HEK293 (cell line): Measurements from ENCODE around the gene LMCD1.

ENCODE experiments used
- CTCF ChIA-PET: fragments of 350-600 bp; formaldehyde crosslinking; extraction: SDS; loops from one replicate; lab custom pipeline; 2021; ENCODE audit warnings: antibody characterized with exemption; lab: Yijun Ruan, JAX
- POLR2A ChIA-PET: fragments of 300-600 bp; formaldehyde crosslinking; extraction: SDS; loops from one replicate; lab custom pipeline; 2020; ENCODE audit warnings: antibody characterized with exemption, inconsistent platforms; lab: Yijun Ruan, JAX
- H3K27ac ChIP-seq: fragments of 200-500 bp; sonication (Bioruptor generic); 2 replicates; pipeline ENCODE4 v1.5.1; 2014; ENCODE audit warnings: low read depth, low read length, control low read depth, inconsistent platforms; ENCODE audit errors: extremely low read depth
- H3K36me3 ChIP-seq, 2 experiments: fragments of 200-500 bp in 1 of 2; sonication (Bioruptor generic) in 1 of 2; 1 replicate in 1 of 2; 2 replicates in 1 of 2; pipeline ENCODE4 v1.5.1; 2014 to 2017; ENCODE audit warnings: inconsistent platforms in 2 of 2, low read length in 2 of 2; ENCODE audit not compliant: control insufficient read depth in 2 of 2, insufficient read depth in 1 of 2
- H3K4me1 ChIP-seq: fragments of 200-500 bp; sonication (Bioruptor generic); 2 replicates; pipeline ENCODE4 v1.5.1; 2014; ENCODE audit warnings: mild to moderate bottlenecking, low read length, inconsistent platforms; ENCODE audit not compliant: control insufficient read depth, insufficient read depth
- H3K4me3 ChIP-seq: 2 replicates; pipeline ENCODE4 v1.5.1; 2011; ENCODE audit warnings: low read depth, mild to moderate bottlenecking, control low read depth, low read length, moderate library complexity
- H3K9me3 ChIP-seq: fragments of 200-500 bp; sonication (Bioruptor generic); 2 replicates; pipeline ENCODE4 v1.5.1; 2014; ENCODE audit warnings: low read depth, low read length, inconsistent platforms; ENCODE audit not compliant: control insufficient read depth, insufficient read depth
- GLI2 ChIP-seq: fragments of 450-650 bp; formaldehyde crosslinking; IDR thresholded peaks from 2 replicates; pipeline ENCODE4; 2017; ENCODE audit warnings: missing biosample characterization, missing genetic modification characterization, low read depth, borderline replicate concordance
- GLIS1 ChIP-seq: fragments of 450-650 bp; formaldehyde crosslinking; IDR thresholded peaks from 2 replicates; pipeline ENCODE4 v1.5.1; 2016; ENCODE audit warnings: missing biosample characterization, missing genetic modification characterization
- KLF17 ChIP-seq: fragments of 450-650 bp; formaldehyde crosslinking; IDR thresholded peaks from 2 replicates; pipeline ENCODE4 v1.5.1; 2016; ENCODE audit warnings: missing biosample characterization, missing genetic modification characterization
- PRDM1 ChIP-seq: fragments of 450-650 bp; formaldehyde crosslinking; IDR thresholded peaks from 2 replicates; pipeline ENCODE4; 2016; ENCODE audit warnings: missing biosample characterization, missing genetic modification characterization
- SP2 ChIP-seq: fragments of 450-650 bp; formaldehyde crosslinking; IDR thresholded peaks from 2 replicates; pipeline ENCODE4 v1.5.1; 2016; ENCODE audit warnings: missing biosample characterization, missing genetic modification characterization
- TSHZ1 ChIP-seq: fragments of 450-650 bp; formaldehyde crosslinking; IDR thresholded peaks from 2 replicates; pipeline ENCODE4 v1.5.1; 2016; ENCODE audit warnings: missing biosample characterization, missing genetic modification characterization, borderline replicate concordance
- ZBTB20 ChIP-seq: fragments of 450-650 bp; formaldehyde crosslinking; IDR thresholded peaks from 2 replicates; pipeline ENCODE4 v1.5.1; 2016; ENCODE audit warnings: missing biosample characterization, missing genetic modification characterization
- ZNF184 ChIP-seq: fragments of 450-650 bp; IDR thresholded peaks from 2 replicates; pipeline ENCODE4 v1.5.1; 2018; ENCODE audit warnings: missing biosample characterization, mild to moderate bottlenecking, missing genetic modification characterization
- ZNF19 ChIP-seq: fragments of 450-650 bp; formaldehyde crosslinking; IDR thresholded peaks from 2 replicates; pipeline ENCODE4; 2016; ENCODE audit warnings: missing biosample characterization, missing genetic modification characterization, low read depth
- ZNF274 ChIP-seq, 2 experiments: fragments of 200-500 bp in 1 of 2; fragments of 450-650 bp in 1 of 2; sonication (Bioruptor generic) in 1 of 2; formaldehyde crosslinking in 1 of 2; IDR thresholded peaks; 2 replicates each; pipeline versions ENCODE4 v1.5.1 to v1.6.1; 2014 to 2016; ENCODE audit warnings: borderline replicate concordance in 1 of 2, inconsistent platforms in 1 of 2, low read length in 1 of 2, missing biosample characterization in 1 of 2, missing genetic modification characterization in 1 of 2
- ZNF280D ChIP-seq: fragments of 450-650 bp; formaldehyde crosslinking; IDR thresholded peaks from 2 replicates; pipeline ENCODE4 v1.5.1; 2016; ENCODE audit warnings: missing biosample characterization, missing genetic modification characterization
- ZNF341 ChIP-seq: fragments of 450-650 bp; formaldehyde crosslinking; IDR thresholded peaks from 2 replicates; pipeline ENCODE4; 2016; ENCODE audit warnings: low read depth, missing biosample characterization, missing genetic modification characterization
- ZNF350 ChIP-seq: fragments of 450-650 bp; formaldehyde crosslinking; IDR thresholded peaks from 2 replicates; pipeline ENCODE4 v1.5.0; 2017; ENCODE audit warnings: missing biosample characterization, mild to moderate bottlenecking, missing genetic modification characterization
- ZNF544 ChIP-seq: fragments of 450-650 bp; formaldehyde crosslinking; IDR thresholded peaks from 2 replicates; pipeline ENCODE4 v1.5.0; 2017; ENCODE audit warnings: missing biosample characterization, missing genetic modification characterization
- ZNF549 ChIP-seq: fragments of 450-650 bp; IDR thresholded peaks from 2 replicates; pipeline ENCODE4 v1.5.1; 2018; ENCODE audit warnings: missing biosample characterization, missing genetic modification characterization, mild to moderate bottlenecking, inconsistent platforms, moderate library complexity
- ZNF571 ChIP-seq: fragments of 450-650 bp; formaldehyde crosslinking; IDR thresholded peaks from 2 replicates; pipeline ENCODE4 v1.5.0; 2017; ENCODE audit warnings: missing biosample characterization, missing genetic modification characterization
- ZNF660 ChIP-seq: fragments of 450-650 bp; IDR thresholded peaks from 2 replicates; pipeline ENCODE4 v1.5.1; 2018; ENCODE audit warnings: missing biosample characterization, mild to moderate bottlenecking, missing genetic modification characterization
- ZNF747 ChIP-seq: fragments of 450-650 bp; formaldehyde crosslinking; IDR thresholded peaks from 2 replicates; pipeline ENCODE4 v1.5.1; 2016; ENCODE audit warnings: missing biosample characterization, missing genetic modification characterization
- ZNF830 ChIP-seq: fragments of 450-650 bp; IDR thresholded peaks from 2 replicates; pipeline ENCODE4 v1.5.0; 2018; ENCODE audit warnings: missing biosample characterization, missing genetic modification characterization, low read depth, mild to moderate bottlenecking, moderate library complexity
- ZNF843 ChIP-seq: fragments of 450-650 bp; formaldehyde crosslinking; IDR thresholded peaks from 2 replicates; pipeline ENCODE4 v1.5.1; 2016; ENCODE audit warnings: missing biosample characterization, missing genetic modification characterization
- ZSCAN23 ChIP-seq: fragments of 450-650 bp; formaldehyde crosslinking; IDR thresholded peaks from 2 replicates; pipeline ENCODE4 v1.5.1; 2016; ENCODE audit warnings: missing biosample characterization, missing genetic modification characterization
- ZXDB ChIP-seq: fragments of 450-650 bp; formaldehyde crosslinking; IDR thresholded peaks from 2 replicates; pipeline ENCODE4 v1.5.1; 2016; ENCODE audit warnings: missing biosample characterization, missing genetic modification characterization

Gene LMCD1

GRCh38 chr3:8549354-8549753, 47.7 kb downstream of the LMCD1 start:
- H3K4me3 ChIP-seq, result no peak overlapping the region
- H3K27ac ChIP-seq, result no peak overlapping the region
- ChIA-PET CTCF (no interaction called here), POLR2A (no interaction called here)
- no peaks in the 10 kb centered on the region for H3K4me1 ChIP-seq
- no peaks in the 10 kb centered on the region for H3K9me3 ChIP-seq
- H3K36me3 ChIP-seq, result peaks cover 3 to 42% of the 10 kb centered on the region in 2 experiments; a peak in 2 of 3 replicates
- TF ChIP-seq SP2 (tag by site-specific recombination) (no peak), TSHZ1 (tag by site-specific recombination) (no peak), ZNF350 (tag by site-specific recombination) (no peak), ZBTB20 (no peak), ZXDB (tag by site-specific recombination) (no peak), KLF17 (no peak), ZNF660 (tag by site-specific recombination) (no peak), ZNF747 (tag by site-specific recombination) (no peak)

- Histone ChIP-seq H3K4me3 (no peak overlapping the region), H3K9me3 (no peaks in the 10 kb centered on the region), H3K36me3 (peaks cover 3 to 42% of the 10 kb centered on the region in 2 experiments; a peak in 2 of 3 replicates), H3K4me1 (peaks cover 8% of the 10 kb centered on the region), H3K27ac (no peak overlapping the region)
- CTCF ChIA-PET, result no interaction called here
- POLR2A ChIA-PET, result no interaction called here
- no peak for TF ChIP-seq ZNF350 (tag by site-specific recombination)
- no peak for TF ChIP-seq ZNF184
- TF ChIP-seq ZNF341, result no peak
- TF ChIP-seq PRDM1, result no peak
- no peak for TF ChIP-seq ZNF830 (tag by site-specific recombination)
- TF ChIP-seq ZNF19, result no peak
- TF ChIP-seq ZSCAN23 (tag by site-specific recombination), result no peak
- no peak for TF ChIP-seq ZNF549 (tag by site-specific recombination)
- TF ChIP-seq ZNF544 (tag by site-specific recombination), result no peak
- TF ChIP-seq GLI2 (tag by site-specific recombination), result no peak
- TF ChIP-seq ZNF274 (IDR thresholded peaks at IDR 0.05; ENCODE audit: low read length), result no peak
- no peak for TF ChIP-seq ZNF274 (tag by site-specific recombination; IDR thresholded peaks at IDR 0.05; ENCODE audit: borderline replicate concordance)
- TF ChIP-seq ZNF280D (tag by site-specific recombination), result no peak
- no peak for TF ChIP-seq ZNF571 (tag by site-specific recombination)
- TF ChIP-seq ZNF843 (tag by site-specific recombination), result no peak
- TF ChIP-seq GLIS1 (tag by site-specific recombination), result no peak
Observed at GRCh38 chr3:8550611-8551010, 49.0 kb downstream of the LMCD1 start.
